ENCODE measurements around the gene AP3S1. TPM values are rescaled to one million over a fixed set of nuclear protein-coding genes. Genes with fewer than 3 reads are reported as not detected.

AP3S1 gene
- total RNA-seq, 6 donors from 2014 or later: 8.9 to 81.1 (median 46.5) TPM

DNA sequence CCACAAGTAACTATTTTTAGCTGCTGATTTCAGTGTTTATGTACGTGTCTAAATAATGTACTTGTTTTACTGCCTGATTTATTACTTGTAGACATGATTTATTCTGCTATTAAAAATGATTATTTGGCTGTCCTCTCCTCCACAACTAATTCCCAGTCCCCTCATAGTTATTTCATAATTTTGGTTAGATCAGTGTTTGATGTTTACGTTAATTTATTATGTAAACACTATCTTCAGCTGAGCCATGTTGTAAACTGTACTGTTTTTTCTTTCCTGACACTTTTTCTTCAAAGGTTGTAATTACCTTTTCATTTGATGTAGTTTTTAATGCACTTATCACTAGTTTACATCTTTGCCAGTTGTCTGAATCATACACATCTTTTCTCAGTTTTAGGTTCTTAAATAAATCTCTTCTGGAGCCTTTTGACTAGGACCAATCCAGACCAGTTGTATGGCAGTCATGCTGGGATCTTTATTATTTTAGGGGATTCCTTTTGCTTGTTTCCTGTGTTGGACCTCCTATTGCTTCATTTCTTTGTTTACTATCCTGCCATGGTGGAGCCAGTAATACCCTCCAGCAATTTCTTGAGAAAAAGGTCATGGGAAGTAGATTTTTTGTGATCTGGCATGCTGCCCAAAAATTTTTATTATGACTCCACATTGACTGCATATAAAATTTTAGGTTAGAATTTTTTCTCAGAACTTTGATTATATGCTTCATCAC, 16.1 kb downstream of the AP3S1 start:
- Histone ChIP-seq H3K9me3 (no peaks in the 10 kb centered on the region), H3K4me1 (peaks cover 17 to 38% (median 24%) of the 10 kb centered on the region in 4 donors), H3K4me3 (no peak overlapping the region), H3K27me3 (no peaks in the 10 kb centered on the region), H3K27ac (no peak overlapping the region), H3K36me3 (no peaks in the 10 kb centered on the region)
- DNase-seq (no peak), ATAC-seq (ENCODE audit: low FRiP score in 2 of 2) (no peak)
- no peak for TF ChIP-seq POLR2AphosphoS5 (IDR thresholded peaks at IDR 0.05)
- TF ChIP-seq, protein P1, sequence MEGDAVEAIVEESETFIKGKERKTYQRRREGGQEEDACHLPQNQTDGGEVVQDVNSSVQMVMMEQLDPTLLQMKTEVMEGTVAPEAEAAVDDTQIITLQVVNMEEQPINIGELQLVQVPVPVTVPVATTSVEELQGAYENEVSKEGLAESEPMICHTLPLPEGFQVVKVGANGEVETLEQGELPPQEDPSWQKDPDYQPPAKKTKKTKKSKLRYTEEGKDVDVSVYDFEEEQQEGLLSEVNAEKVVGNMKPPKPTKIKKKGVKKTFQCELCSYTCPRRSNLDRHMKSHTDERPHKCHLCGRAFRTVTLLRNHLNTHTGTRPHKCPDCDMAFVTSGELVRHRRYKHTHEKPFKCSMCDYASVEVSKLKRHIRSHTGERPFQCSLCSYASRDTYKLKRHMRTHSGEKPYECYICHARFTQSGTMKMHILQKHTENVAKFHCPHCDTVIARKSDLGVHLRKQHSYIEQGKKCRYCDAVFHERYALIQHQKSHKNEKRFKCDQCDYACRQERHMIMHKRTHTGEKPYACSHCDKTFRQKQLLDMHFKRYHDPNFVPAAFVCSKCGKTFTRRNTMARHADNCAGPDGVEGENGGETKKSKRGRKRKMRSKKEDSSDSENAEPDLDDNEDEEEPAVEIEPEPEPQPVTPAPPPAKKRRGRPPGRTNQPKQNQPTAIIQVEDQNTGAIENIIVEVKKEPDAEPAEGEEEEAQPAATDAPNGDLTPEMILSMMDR (IDR thresholded peaks at IDR 0.05): no peak
- no peak for TF ChIP-seq POLR2A (IDR thresholded peaks at IDR 0.05)
- TF ChIP-seq EP300 (IDR thresholded peaks at IDR 0.05): no peak
- 40 to 53% methylated on average over 2 of the region's 2 CpGs for WGBS, 2 donors

DNA sequence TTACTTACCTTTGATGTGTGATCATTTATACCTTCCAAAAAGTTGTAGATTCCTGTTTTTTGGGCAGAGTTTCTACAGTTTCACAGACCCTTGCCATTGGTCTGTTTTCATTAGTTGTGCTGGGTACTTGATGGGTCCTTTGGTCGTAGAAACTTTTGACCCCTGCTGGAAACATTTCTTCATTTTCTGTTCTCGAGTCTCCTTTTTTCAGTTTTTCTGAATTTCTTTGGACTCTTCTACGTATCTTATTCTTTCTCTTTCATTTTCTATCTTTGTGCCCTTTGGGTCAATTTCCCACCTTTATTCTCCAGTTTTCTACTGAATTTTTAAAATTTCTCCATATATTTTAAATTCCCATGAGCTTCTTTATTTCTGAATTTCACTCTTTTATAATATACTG, 16.7 kb downstream of the AP3S1 start:
- WGBS, 2 donors: 84 to 88% methylated on average over 3 of the region's 3 CpGs
- no peak for ATAC-seq (ENCODE audit: low FRiP score in 2 of 2)
- H3K4me3 ChIP-seq: no peak overlapping the region

DNA sequence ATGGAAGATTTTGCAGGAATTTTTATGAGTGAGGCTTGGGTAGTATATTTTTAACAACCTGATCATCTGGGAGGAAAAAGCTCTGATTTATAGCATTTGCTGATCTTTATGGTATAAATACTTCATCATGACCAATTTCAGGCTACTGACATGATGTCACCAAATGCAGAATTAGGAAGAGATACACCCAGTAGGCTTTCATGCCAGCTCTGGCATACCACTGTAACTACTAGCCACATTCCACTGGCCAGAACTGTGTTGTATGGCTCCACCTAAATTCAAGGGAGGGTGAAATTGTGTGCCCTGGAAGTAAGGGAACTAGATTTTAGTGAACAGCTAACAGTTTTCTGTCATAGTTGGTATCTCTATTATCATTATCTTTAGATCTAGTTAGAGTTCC, 17.6 kb downstream of the AP3S1 start:
- no peak overlapping the region for H3K27ac ChIP-seq

More for the DNA sequence above, 16.7 kb downstream of the AP3S1 start:
- no peak for DNase-seq
- H3K27ac ChIP-seq: no peak overlapping the region
- TF ChIP-seq EP300 (IDR thresholded peaks at IDR 0.05) (no peak), POLR2A (IDR thresholded peaks at IDR 0.05) (no peak), POLR2AphosphoS5 (IDR thresholded peaks at IDR 0.05) (no peak)
- TF ChIP-seq, protein P1 (IDR thresholded peaks at IDR 0.05): no peak
- H3K9me3 ChIP-seq: peaks cover 0 to under 1% (median 0%) of the 10 kb centered on the region in 4 donors
- H3K36me3 ChIP-seq: no peaks in the 10 kb centered on the region
- H3K4me1 ChIP-seq: peaks cover 17 to 38% (median 24%) of the 10 kb centered on the region in 4 donors
- no peaks in the 10 kb centered on the region for H3K27me3 ChIP-seq

GRCh38 chr5:115869256-115869795, 27.6 kb downstream of the AP3S1 start:
- 86 to 88% methylated on average over 3 of the region's 3 CpGs for WGBS, 2 donors
- H3K4me1 ChIP-seq: peaks cover 0 to 5% (median 2%) of the 10 kb centered on the region in 4 donors
- no peak overlapping the region for H3K4me3 ChIP-seq
- H3K27ac ChIP-seq: no peak overlapping the region
- no peak for TF ChIP-seq EP300 (IDR thresholded peaks at IDR 0.05)
- DNase-seq (no peak), ATAC-seq (ENCODE audit: low FRiP score in 2 of 2) (no peak)
- H3K36me3 ChIP-seq: peaks cover 0 to 19% (median 9%) of the 10 kb centered on the region in 4 donors
- no peaks in the 10 kb centered on the region for H3K9me3 ChIP-seq
- H3K27me3 ChIP-seq: no peaks in the 10 kb centered on the region

More for the DNA sequence above, 17.6 kb downstream of the AP3S1 start:
- peak in 1 of 2 donors; percentile 21 for ATAC-seq (ENCODE audit: low FRiP score in 2 of 2)
- Histone ChIP-seq H3K9me3 (peaks cover 0 to 3% (median 0%) of the 10 kb centered on the region in 4 donors), H3K27me3 (no peaks in the 10 kb centered on the region), H3K4me1 (peaks cover 17 to 38% (median 24%) of the 10 kb centered on the region in 4 donors), H3K4me3 (no peak overlapping the region), H3K36me3 (no peaks in the 10 kb centered on the region)
- TF ChIP-seq EP300 (IDR thresholded peaks at IDR 0.05) (no peak), POLR2AphosphoS5 (IDR thresholded peaks at IDR 0.05) (no peak)
- no peak for DNase-seq

GRCh38 chr5:115872447-115872846, 30.7 kb downstream of the AP3S1 start:
- TF ChIP-seq POLR2A (IDR thresholded peaks at IDR 0.05) (no peak), EP300 (IDR thresholded peaks at IDR 0.05) (no peak), POLR2AphosphoS5 (IDR thresholded peaks at IDR 0.05) (no peak)
- TF ChIP-seq, protein P1 (IDR thresholded peaks at IDR 0.05): no peak
- Histone ChIP-seq H3K9me3 (no peaks in the 10 kb centered on the region), H3K27ac (no peak overlapping the region), H3K4me1 (peaks cover 0 to 5% (median 2%) of the 10 kb centered on the region in 4 donors), H3K27me3 (no peaks in the 10 kb centered on the region), H3K36me3 (peaks cover 0 to 22% (median 11%) of the 10 kb centered on the region in 4 donors), H3K4me3 (no peak overlapping the region)
- ATAC-seq (ENCODE audit: low FRiP score in 2 of 2): no peak
- DNase-seq: no peak
- 87 to 98% methylated on average over 2 of the region's 2 CpGs for WGBS, 2 donors

Data from upper lobe of left lung (tissue), 6 donors.